Measurements from ENCODE around the gene PRICKLE4. TPM values are rescaled to one million over a fixed set of nuclear protein-coding genes. Genes with fewer than 3 reads are reported as not detected.

PRICKLE4 gene
- total RNA-seq, 1 donor from 2014 or later: 3.8 TPM

- ATAC-seq (no peak), DNase-seq (no peak)
- intact Hi-C loops (cut with micrococcal nuclease): no loop called here
These were observed 11.9 kb upstream of the PRICKLE4 start for GRCh38 chr6:41768545-41769308.

DNA sequence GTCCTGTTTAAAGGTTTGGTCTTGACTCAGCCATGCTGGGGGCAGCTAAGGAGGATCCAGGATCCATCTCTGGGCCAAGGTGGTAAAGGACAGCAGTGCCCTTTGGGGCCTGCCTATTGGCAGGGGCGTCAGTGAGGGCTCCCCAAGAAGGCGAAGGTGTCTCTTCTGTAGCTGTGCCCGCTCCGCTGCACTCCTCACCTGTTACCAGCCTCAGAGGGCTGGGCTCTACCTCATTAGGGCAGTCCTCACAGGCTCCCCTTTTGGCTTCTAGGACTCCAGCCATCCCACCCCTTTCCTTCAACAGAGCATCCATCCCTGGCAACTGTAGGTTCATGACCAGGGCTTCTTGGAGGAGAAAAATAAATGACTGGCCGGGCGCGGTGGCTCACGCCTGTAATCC, 11.2 kb upstream of the PRICKLE4 start:
- intact Hi-C loops (cut with micrococcal nuclease): no loop called here
- DNase-seq (no peak), ATAC-seq (no peak)

DNA sequence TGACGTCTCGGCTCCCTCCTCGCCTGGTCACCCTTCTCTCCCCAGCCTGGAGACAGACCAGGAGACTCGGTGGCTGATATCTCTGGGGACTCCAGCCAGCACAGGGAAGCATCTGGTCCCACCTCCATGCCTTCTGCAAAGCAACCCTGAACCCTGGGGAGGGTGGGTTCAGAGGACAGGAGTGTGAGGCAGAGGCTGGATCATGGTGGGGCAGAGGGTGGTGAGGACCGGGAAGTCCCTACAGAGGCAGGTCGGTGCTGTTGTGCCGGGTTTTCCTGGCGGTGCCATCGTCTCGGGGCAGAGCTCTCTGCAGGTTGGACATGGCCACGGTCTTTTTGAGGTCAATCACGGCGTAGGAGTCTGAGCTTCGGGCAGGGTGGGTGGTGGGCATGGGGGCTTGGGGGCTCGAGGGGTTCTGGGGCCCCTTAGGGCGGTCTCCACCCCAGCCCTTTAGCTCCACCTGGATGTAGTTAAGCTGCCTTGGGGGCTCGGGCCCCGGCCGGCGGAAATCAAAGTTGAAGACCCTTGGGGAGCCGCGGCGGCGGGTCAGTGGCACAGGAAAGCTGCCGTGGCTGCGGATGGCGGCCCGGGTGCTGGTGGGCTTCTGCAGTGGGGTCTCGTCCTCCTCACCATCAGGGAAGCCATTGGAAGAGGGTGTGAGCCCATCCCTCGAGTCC, 10.1 kb upstream of the PRICKLE4 start:
- intact Hi-C loops (cut with micrococcal nuclease): no loop called here
- no peak for ATAC-seq
- DNase-seq: no peak

GRCh38 chr6:41771058-41771983, 9.3 kb upstream of the PRICKLE4 start:
- no peak for ATAC-seq
- intact Hi-C loops (cut with micrococcal nuclease): no loop called here
- DNase-seq: no peak

- DNase-seq: no peak
- intact Hi-C loops (cut with micrococcal nuclease): no loop called here
- ATAC-seq: no peak
These were observed 5.7 kb upstream of the PRICKLE4 start for GRCh38 chr6:41774841-41775240.

- intact Hi-C loops (cut with micrococcal nuclease): no loop called here
- DNase-seq (no peak), ATAC-seq (no peak)
These were observed 5.2 kb upstream of the PRICKLE4 start for GRCh38 chr6:41775293-41775882.

GRCh38 chr6:41777551-41778285, 2.9 kb upstream of the PRICKLE4 start:
- intact Hi-C loops (cut with micrococcal nuclease): no loop called here
- no peak for ATAC-seq
- no peak for DNase-seq

GRCh38 chr6:41778895-41779294, 1.7 kb upstream of the PRICKLE4 start:
- intact Hi-C loops (cut with micrococcal nuclease): no loop called here
- ATAC-seq: no peak

GRCh38 chr6:41779336-41779735, 1.2 kb upstream of the PRICKLE4 start:
- DNase-seq (no peak), ATAC-seq (no peak)
- intact Hi-C loops (cut with micrococcal nuclease): no loop called here

More at GRCh38 chr6:41778895-41779294, 1.7 kb upstream of the PRICKLE4 start:
- DNase-seq: no peak

- DNase-seq (peak; percentile 99), ATAC-seq (peak; percentile 91)
- intact Hi-C loops (cut with micrococcal nuclease): loop anchor here (10.0 kb wide), 1 partner anchor 265 kb away; no protein-coding TSS in a partner anchor
These were observed 613 bp upstream of the PRICKLE4 start, which contains the start of gene FRS3 for GRCh38 chr6:41779788-41780550. Gene FRS3, minus strand, starts transcription at chr6:41779900. Its CDS starts 2,913 bp downstream, at chr6:41776987.

GRCh38 chr6:41781366-41781730, 766 bp downstream of the PRICKLE4 start:
- DNase-seq: no peak
- ATAC-seq: peak; percentile 1
- intact Hi-C loops (cut with micrococcal nuclease): loop anchor here (10.0 kb wide), 1 partner anchor 263 kb away; no protein-coding TSS in a partner anchor

DNA sequence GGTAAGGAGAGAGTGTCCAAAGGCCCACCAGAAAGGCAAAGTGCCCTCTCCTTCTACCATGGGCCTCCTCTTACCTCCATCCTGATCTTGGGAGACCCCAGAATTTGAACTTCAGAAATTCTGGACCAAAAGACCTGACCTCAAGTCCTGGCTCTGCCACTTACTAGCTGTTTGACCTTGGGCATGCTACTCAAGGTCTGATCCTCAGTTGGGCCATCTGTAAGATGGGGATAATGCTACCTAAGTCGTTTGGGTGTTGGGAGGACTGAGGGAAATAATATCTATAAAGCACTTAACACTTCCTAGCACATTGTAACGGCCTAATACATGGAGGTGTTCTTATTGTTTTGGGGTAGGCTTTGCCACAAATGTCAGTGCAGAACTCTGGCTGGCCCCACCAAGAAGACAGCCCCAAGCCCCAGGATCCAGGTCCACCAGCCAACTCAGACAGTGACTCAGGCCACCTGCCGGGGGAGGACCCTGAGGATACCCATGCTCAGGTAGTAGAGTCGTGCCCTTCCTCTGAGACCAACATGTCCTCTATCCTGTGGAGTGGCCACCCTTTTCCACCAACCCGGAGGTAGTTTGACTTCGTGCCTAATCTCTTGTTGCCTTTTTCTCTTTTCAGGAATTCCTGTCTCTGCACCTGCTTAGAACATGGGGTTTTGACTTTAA, 2.7 kb downstream of the PRICKLE4 start:
- intact Hi-C loops (cut with micrococcal nuclease): loop anchor here (10.0 kb wide), 1 partner anchor 262 kb away; no protein-coding TSS in a partner anchor
- ATAC-seq: no peak
- no peak for DNase-seq

DNA sequence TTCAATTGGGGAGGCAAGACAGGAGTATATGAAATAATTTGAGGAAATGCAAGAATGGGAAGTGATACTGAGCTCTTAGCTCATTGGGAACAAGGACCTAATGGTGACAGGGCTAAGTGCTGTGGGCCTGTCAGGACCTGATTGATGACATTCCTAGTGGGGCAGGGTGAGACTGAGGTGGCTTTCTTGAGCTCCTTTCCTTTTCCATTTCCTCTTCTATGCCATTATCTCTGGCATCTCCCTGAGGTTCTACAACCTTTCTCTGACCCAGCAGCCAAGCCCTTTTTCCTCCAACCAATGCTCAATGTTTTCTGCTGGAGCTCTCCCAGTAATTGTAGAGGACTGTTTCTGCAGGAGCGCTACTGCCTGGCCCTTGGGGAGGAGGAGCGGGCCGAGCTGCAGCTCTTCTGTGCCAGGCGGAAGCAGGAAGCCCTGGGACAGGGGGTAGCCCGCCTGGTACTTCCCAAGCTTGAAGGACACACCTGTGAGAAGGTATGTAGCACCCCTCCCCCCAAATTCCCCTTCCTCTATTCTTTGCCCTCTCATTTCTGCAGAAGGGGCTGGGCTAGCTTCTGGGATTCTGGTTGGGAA, 4.1 kb downstream of the PRICKLE4 start:
- intact Hi-C loops (cut with micrococcal nuclease): loop anchor here (10.0 kb wide), 1 partner anchor 260 kb away; no protein-coding TSS in a partner anchor
- DNase-seq: no peak

DNA sequence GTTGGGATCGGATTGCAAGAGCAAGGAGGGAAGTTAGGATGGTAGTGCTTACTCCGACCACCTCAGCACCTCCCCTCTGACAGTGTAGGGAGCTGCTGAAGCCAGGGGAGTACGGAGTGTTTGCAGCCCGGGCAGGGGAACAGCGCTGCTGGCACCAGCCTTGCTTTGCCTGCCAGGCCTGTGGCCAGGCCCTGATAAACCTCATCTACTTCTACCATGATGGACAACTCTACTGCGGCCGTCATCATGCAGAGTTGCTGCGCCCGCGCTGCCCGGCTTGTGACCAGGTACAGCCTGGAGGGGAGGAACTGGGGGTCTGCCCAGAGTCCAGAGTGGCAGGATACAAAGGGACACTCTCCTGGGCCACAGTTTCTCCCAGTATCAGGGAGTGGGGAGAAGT, 4.7 kb downstream of the PRICKLE4 start:
- ATAC-seq (peak; percentile 6), DNase-seq (peak; percentile 75)
- intact Hi-C loops (cut with micrococcal nuclease): loop anchor here (10.0 kb wide), 1 partner anchor 260 kb away; no protein-coding TSS in a partner anchor

More for the DNA sequence above, 4.1 kb downstream of the PRICKLE4 start:
- ATAC-seq: no peak

- intact Hi-C loops (cut with micrococcal nuclease): loop anchor here (10.0 kb wide), 1 partner anchor 259 kb away; no protein-coding TSS in a partner anchor
- peak; percentile 11 for ATAC-seq
These were observed 5.3 kb downstream of the PRICKLE4 start for GRCh38 chr6:41785689-41786450.

More at GRCh38 chr6:41785689-41786450, 5.3 kb downstream of the PRICKLE4 start:
- peak; percentile 64 for DNase-seq

Data from left ventricle myocardium superior (tissue), 1 donor.